Activated CD4-positive, alpha-beta T cell treated with anti-CD3 and anti-CD28 coated beads, Interleukin-2, amount 10 ng/mL, durations not matched to agents 24 days and 14 days (primary cell): ENCODE data around the gene KCNQ2. TPM values are rescaled to one million over a fixed set of nuclear protein-coding genes. Genes with fewer than 3 reads are reported as not detected.

Experiments
- DNase-seq: peaks from one replicate; pipeline ENCODE4 v3.0.0; 2022
- H3K27ac Mint-ChIP-seq: one replicate; pipeline ENCODE4 v1.8.0; 2022; ENCODE audit warnings: mild to moderate bottlenecking, mixed read lengths
- H3K27me3 Mint-ChIP-seq: one replicate; pipeline ENCODE4 v1.8.0; 2022; ENCODE audit warnings: mixed read lengths
- H3K36me3 Mint-ChIP-seq: one replicate; pipeline ENCODE4 v1.8.0; 2022; ENCODE audit warnings: low read depth, mild to moderate bottlenecking, mixed read lengths
- H3K4me1 Mint-ChIP-seq: one replicate; pipeline ENCODE4 v1.8.0; 2021; ENCODE audit warnings: mixed read lengths
- H3K4me3 Mint-ChIP-seq: one replicate; pipeline ENCODE4 v1.8.0; 2022; ENCODE audit warnings: mild to moderate bottlenecking, moderate library complexity, mixed read lengths
- H3K9me3 Mint-ChIP-seq: one replicate; pipeline ENCODE4 v1.8.0; 2021; ENCODE audit warnings: mixed read lengths
- intact Hi-C: fragments of 100-400 bp; cut with micrococcal nuclease; formaldehyde crosslinking; loops from one replicate; pipeline ENCODE4 v1.15.1; 2023
- total RNA-seq: library from RNA; stranded (reverse); gene quantifications from 2 replicates; pipeline ENCODE4 v1.2.3, GENCODE V29; 2022

KCNQ2 gene
- total RNA-seq, 1 donor from 2014 or later: not detected

DNA sequence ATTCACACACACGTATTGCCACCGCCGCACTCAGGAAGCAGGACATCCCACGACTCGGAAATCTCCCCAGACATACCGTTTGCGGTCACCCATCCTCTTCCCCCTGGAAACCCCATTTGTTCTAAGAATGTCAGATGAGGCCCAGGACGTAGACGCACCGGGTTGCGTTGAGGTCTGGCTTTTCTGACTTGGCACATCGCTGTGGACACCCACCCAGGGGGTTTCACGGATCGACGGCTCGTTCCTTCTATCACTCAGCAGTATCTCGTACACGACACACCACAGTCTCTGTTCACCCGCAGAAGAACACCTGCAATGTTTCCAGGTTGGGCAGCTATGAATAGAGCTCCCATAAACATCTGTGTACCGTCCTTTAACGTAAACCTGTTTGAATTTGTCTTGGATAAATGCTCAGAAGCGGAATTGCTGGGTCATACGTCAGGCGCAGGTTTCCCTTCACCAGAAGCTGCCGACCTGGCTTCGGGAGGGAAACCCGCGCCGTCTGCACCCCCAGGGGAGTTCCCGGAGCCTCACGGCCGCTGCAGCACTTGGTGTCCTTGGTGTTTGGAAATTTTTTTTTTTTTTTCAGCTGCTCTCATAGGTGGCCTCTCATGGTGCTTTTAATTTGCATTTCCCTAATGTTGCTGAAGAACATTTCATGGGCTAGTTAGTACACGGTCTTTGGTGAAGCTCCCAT is 35.8 kb upstream of the KCNQ2 start:
- H3K9me3 Mint-ChIP-seq: peaks cover 3% of the 10 kb centered on the region
- intact Hi-C loops: no loop called here
- peaks cover 27% of the 10 kb centered on the region for H3K27me3 Mint-ChIP-seq
- no peaks in the 10 kb centered on the region for H3K4me1 Mint-ChIP-seq
- H3K27ac Mint-ChIP-seq: peak overlapping the region; percentile 71
- no peak for DNase-seq
- no peaks in the 10 kb centered on the region for H3K36me3 Mint-ChIP-seq
- peak overlapping the region; percentile 39 for H3K4me3 Mint-ChIP-seq

DNA sequence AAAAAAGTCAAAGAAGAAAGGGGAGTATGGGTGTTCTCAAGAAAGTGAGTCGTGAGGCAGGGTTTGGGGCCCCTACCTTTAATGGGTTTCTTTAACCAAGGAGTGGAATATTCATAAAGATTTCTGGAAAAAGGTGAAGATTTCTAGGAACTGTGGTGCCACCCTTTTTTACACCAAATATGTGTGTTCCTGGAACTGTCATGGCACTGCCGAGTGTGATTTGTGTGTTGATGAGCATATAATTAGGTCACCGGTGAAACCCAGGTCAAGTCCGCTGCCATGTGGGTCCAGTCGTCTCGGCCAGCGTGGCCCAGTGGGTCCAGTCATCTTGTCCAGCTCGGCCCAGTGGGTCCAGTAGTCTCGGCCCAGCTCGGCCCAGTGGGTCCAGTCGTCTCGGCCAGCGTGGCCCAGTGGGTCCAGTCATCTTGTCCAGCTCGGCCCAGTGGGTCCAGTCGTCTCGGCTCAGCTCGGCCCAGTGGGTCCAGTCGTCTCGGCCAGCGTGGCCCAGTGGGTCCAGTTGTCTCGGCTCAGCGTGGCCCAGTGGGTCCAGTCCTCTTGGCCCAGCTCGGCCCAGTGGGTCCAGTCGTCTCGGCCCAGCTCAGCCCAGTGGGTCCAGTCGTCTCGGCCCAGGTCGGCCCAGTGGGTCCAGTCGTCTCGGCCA is 34.8 kb upstream of the KCNQ2 start:
- Mint-ChIP-seq H3K27ac (no peak overlapping the region), H3K36me3 (no peaks in the 10 kb centered on the region), H3K27me3 (peaks cover 20% of the 10 kb centered on the region), H3K4me3 (no peak overlapping the region), H3K4me1 (no peaks in the 10 kb centered on the region), H3K9me3 (peaks cover 3% of the 10 kb centered on the region)
- intact Hi-C loops: no loop called here
- no peak for DNase-seq

DNA sequence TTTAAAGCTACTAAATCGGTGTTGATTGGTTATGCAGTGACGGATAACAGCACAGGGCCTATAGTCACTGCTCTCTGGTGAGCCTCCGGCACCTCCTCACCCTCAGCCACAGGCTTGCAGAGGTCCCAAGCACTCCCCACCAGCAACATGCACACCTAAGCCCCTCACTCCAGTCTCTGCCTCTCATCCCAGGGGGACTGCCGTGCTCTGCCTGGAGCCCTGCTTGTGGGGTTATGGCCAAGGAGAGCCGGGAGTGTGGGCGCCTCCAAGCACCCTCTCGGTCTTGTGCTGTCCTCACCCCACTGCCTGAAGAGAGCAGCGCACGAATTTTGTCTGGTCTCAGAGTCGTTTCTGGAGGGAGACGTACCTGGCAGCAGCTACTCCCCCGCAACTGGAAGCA is 33.3 kb upstream of the KCNQ2 start:
- intact Hi-C loops: no loop called here
- H3K4me3 Mint-ChIP-seq: no peak overlapping the region
- H3K27me3 Mint-ChIP-seq: peaks cover 18% of the 10 kb centered on the region
- no peak overlapping the region for H3K27ac Mint-ChIP-seq
- H3K4me1 Mint-ChIP-seq: no peaks in the 10 kb centered on the region
- no peaks in the 10 kb centered on the region for H3K36me3 Mint-ChIP-seq
- H3K9me3 Mint-ChIP-seq: no peaks in the 10 kb centered on the region
- no peak for DNase-seq

DNA sequence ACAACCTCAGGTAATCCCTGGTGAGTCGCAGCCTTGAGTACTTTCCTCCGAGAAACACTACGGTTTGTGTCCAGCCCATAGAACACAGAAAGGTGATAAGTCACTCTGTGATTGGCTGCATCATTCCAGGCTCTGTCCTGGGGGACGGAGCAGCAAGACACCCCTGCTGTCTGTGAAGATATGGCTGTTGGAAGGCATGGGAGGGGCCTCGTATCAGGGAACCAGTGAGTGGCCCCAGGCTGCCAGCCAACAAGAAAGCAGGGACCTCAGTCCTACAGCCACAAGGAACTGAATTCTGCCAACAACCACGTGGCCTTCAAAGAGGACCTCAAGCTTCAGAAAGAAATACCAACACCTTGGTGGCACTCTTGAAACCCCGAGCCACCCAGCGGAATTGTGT is 32.8 kb upstream of the KCNQ2 start:
- no peak for DNase-seq
- Mint-ChIP-seq H3K9me3 (no peaks in the 10 kb centered on the region), H3K4me1 (no peaks in the 10 kb centered on the region), H3K27ac (no peak overlapping the region), H3K4me3 (no peak overlapping the region), H3K27me3 (peaks cover 20% of the 10 kb centered on the region), H3K36me3 (no peaks in the 10 kb centered on the region)
- intact Hi-C loops: no loop called here

DNA sequence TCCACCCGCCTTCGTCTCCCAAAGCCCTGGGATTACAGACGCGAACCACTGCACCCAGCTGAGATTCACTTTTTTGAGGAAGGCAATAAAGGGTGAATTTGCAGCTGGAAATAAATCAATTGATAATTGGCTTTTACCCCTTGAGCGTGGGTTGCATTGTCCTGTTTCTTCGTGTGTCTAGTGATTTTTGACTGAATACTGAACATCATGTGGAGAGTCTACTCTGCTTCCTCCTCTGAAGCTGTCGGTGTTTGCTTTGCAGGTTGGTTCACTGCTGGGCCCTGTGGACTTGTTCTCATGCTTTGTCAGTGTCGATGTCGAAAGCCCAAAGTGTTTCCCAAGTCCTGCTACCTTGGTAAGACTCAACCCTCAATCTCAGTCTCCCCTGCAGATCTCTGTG is 32.2 kb upstream of the KCNQ2 start:
- H3K4me3 Mint-ChIP-seq: no peak overlapping the region
- H3K4me1 Mint-ChIP-seq: no peaks in the 10 kb centered on the region
- intact Hi-C loops: no loop called here
- H3K36me3 Mint-ChIP-seq: no peaks in the 10 kb centered on the region
- H3K27me3 Mint-ChIP-seq: peaks cover 21% of the 10 kb centered on the region
- no peaks in the 10 kb centered on the region for H3K9me3 Mint-ChIP-seq
- DNase-seq: no peak
- H3K27ac Mint-ChIP-seq: no peak overlapping the region

DNA sequence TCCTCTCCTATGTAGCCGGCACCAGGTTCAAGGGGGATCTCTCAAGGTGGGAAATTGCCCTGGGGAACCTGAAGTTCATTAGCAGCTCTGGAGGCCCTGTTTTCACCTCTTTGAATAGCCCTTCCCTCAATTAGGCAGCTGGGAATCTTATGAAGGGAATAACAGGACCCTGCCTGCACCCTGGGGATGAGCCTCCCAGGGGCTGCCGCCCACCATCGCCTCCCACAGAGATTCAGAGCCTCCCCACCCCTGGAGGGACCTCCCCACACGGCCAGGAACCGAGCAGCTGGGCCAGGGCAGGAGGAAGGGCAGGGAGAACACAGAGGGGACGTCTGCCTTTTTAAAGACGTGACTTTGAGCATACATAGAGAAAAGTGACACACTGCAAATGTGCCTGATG is 31.1 kb upstream of the KCNQ2 start:
- intact Hi-C loops: no loop called here
- Mint-ChIP-seq H3K27me3 (peaks cover 15% of the 10 kb centered on the region), H3K36me3 (no peaks in the 10 kb centered on the region), H3K9me3 (no peaks in the 10 kb centered on the region), H3K4me1 (no peaks in the 10 kb centered on the region), H3K27ac (no peak overlapping the region), H3K4me3 (no peak overlapping the region)
- DNase-seq: no peak

DNA sequence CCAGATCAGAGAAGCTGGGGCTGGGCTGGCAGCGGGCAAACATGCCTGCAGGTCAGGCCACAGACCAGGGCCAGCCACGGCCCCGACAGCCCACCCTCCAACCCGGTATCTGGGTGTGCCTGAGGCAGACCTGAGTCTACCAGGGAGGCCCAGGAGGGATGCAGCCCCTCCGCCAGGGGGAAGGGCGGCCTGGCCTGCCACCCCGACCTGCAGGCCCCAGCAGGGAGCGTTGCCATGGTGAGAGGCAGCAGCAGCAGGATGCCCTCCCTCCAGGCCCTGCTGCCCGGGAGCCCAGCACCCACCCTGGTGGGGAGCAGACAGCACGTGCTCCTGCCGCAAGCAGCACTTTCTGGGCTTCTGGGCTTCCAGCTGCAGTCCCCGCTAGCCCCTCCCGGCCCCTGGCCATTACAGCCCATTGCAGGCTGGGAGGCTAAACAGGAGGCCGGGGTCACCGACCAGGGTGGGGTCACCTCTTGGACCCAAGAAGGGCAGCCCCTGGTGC is 30.3 kb upstream of the KCNQ2 start:
- no peaks in the 10 kb centered on the region for H3K4me1 Mint-ChIP-seq

DNA sequence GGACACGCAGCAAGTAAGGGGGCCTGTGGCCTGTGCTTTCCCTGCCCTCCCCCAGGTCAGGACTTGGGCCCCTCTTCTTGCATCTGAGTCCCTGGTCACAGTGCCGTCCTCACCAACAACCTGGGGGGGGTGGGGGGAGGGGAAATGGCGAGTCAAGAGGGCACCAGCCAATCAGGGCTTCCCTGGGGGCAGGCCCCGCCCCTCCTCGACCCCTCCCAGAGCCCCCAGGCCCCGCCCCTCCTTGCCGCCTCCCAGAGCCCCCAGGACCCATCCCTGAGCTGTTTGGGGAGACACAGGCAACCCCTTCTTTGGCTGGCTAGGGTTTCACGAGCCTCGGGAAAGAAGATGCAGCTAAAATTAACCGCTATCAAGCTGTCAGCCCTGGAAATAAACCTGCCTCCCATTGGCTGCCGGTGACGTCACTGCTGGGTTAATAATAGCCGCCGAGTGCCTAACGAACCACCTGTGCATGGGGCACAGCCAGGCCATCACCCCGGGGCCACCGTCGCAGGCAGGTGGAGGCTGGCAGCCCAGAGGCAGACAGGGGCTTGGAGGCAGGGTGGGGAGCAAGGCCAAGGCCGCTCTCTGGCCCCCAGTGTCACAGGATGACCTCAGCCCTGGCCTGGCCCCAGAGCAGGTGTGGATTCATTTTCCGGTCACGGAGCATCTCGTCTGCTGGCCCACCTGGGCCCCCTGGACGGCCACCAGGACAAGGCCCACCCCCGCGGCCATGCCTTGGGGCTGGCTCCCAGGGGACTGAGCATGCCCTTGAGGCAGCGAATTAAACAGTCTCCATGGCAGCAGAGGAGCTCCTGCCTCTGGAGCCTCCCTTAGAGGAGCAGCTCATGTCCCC is 29.6 kb upstream of the KCNQ2 start:
- DNase-seq: no peak
- Mint-ChIP-seq H3K27me3 (peaks cover 26% of the 10 kb centered on the region), H3K27ac (no peak overlapping the region), H3K9me3 (no peaks in the 10 kb centered on the region), H3K36me3 (no peaks in the 10 kb centered on the region), H3K4me1 (no peaks in the 10 kb centered on the region), H3K4me3 (no peak overlapping the region)
- intact Hi-C loops: no loop called here

More for the DNA sequence above, 30.3 kb upstream of the KCNQ2 start:
- intact Hi-C loops: no loop called here
- no peak for DNase-seq
- Mint-ChIP-seq H3K36me3 (no peaks in the 10 kb centered on the region), H3K9me3 (no peaks in the 10 kb centered on the region), H3K27me3 (peaks cover 19% of the 10 kb centered on the region), H3K4me3 (no peak overlapping the region), H3K27ac (no peak overlapping the region)

DNA sequence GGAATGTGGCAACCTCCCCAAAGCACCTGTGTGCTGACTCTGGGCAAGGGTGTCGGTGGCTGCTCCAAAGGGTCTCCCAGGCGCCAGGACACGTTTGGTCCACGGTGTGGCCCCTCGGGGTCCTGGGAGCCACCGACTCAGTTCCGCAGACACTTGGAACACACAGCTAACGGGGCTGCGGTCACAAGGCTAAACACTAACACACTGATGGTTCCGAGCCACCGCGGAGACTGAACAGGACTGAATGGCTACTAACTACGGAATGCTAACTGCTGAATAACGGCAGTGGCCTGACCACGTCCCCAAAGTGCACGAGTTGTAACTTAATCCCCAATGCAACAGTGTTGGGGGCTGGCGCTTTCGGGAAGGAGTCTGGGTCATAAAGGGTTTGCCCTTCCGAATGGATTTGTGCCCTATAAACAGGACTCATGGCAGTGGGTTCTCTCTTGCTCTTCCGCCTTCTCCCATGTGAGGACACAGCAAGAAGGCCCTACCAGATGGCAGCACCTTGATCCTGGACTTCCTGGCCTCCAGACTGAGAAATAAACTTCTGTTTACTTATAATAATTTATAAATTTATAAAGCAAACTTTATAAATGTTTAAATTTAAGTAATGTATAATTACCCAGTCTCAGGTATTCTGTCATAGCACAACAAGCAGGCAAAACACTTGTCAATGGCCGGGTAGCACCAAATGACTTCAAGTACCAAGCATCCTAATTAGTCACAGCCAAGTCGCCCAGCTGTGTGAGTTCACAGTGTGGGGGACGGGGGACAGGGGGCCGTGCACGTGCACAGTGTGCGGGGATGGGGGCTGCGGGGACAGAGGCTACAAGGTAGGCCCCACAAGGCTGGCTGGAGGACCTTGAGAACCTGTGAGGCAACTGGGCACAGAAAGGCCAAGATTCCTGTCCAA is 28.7 kb upstream of the KCNQ2 start:
- no peak for DNase-seq
- no peak overlapping the region for H3K27ac Mint-ChIP-seq
- intact Hi-C loops: no loop called here
- peaks cover 31% of the 10 kb centered on the region for H3K27me3 Mint-ChIP-seq
- no peaks in the 10 kb centered on the region for H3K36me3 Mint-ChIP-seq
- H3K4me1 Mint-ChIP-seq: peaks cover 1% of the 10 kb centered on the region
- H3K4me3 Mint-ChIP-seq: peak overlapping the region; percentile 30
- H3K9me3 Mint-ChIP-seq: no peaks in the 10 kb centered on the region

DNA sequence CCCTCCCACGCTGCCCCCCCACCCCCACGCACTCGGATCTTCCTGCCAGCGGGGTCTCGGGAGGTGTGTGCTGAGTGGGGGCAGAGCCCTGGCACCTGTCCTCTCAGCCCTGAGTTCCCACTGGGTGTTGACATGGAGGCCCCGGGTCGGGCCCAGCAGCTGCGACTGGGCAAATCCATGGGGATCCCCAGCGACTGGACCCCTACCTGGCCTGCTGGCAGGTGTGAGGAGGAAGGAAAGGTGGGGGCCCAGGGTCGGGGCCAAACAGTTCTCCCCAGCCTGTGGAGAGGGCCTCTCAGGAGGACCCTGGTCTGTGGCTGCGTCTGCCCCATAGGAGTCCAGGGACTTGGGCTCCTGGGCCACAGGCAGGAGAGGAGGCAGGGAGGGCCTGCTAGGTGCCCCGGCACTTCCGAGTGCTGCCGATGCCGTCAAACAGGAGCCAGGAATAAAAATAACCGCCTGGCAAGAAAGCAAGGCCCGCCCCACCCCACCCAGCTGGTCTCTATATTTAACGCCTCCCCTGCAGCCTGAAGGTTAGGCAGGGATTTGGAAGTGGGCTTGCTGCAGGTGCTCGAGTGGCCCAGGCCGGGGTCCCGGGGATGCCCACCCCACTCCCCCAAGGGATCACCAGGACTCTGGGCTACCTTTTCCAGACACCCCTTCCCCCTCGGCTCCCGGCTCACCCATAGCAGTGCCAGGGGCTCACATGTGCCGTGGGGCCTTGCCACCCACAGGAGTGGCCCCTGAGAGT is 27.9 kb upstream of the KCNQ2 start:
- H3K9me3 Mint-ChIP-seq: no peaks in the 10 kb centered on the region
- intact Hi-C loops: no loop called here
- no peaks in the 10 kb centered on the region for H3K36me3 Mint-ChIP-seq
- H3K4me3 Mint-ChIP-seq: peak overlapping the region; percentile 30
- no peak overlapping the region for H3K27ac Mint-ChIP-seq
- DNase-seq: no peak
- peaks cover 31% of the 10 kb centered on the region for H3K27me3 Mint-ChIP-seq
- peaks cover 2% of the 10 kb centered on the region for H3K4me1 Mint-ChIP-seq

DNA sequence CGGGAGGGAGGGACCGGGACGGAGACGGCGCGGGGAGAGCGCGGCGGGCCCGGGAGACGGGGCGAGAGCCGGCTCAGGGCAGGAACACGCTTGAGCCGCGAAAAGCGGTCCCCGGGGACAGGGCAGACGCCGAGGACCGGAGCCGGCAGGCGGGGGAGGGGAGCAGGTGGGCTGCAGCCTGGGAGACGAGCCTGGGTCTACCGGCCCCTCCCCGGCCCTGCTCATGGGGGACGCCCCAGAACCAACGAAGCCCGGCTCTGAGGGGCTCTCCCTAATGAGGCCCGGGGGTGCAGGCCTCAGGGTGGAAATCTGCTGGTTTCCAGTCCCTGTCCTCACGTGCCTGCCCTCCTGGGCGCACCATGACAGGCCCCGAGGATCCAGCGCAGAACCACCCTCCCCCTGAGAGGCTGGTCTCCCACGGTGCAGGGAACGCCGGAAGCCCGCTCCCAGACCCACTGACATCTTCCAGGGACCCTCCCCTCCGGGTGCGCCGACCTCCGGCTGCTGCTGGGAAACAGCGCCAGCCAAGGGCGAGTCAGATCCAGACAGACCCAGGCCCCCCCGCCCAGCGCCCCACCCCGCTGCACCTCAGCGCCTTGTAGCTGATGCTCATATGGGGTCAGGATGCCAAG is 27.0 kb upstream of the KCNQ2 start:
- peaks cover 29% of the 10 kb centered on the region for H3K27me3 Mint-ChIP-seq
- H3K4me3 Mint-ChIP-seq: no peak overlapping the region
- no peak overlapping the region for H3K27ac Mint-ChIP-seq
- no peaks in the 10 kb centered on the region for H3K36me3 Mint-ChIP-seq
- no peaks in the 10 kb centered on the region for H3K9me3 Mint-ChIP-seq
- DNase-seq: no peak
- intact Hi-C loops: loop anchor here (5.0 kb wide), 1 partner anchor 57 kb away; no protein-coding TSS in a partner anchor
- peaks cover 2% of the 10 kb centered on the region for H3K4me1 Mint-ChIP-seq

DNA sequence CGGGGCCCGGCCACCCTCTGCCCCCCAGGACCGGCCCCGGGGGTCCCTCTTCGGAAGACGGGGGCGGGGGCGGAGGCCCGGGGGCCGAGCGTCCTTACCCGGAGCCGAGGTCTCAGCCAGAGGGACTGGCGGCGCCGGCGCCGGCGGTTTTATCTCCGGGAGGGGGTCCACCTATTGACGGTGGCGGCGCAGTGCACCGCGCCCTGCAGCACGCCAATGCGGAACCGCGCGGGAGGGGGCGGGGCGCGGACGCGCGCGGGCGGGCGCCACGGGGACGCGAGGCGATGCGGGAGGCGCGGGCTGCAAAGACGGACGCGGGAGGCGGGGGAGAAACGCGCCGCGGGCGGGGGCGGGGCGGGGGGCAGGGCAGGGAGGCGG is 26.5 kb upstream of the KCNQ2 start, which contains the start of gene EEF1A2:
EEF1A2 (minus strand) TSS at position 124 of the 378 bp plus-strand sequence. CDS start 1,320 bp downstream, outside the sequence.
- Mint-ChIP-seq H3K9me3 (no peaks in the 10 kb centered on the region), H3K27ac (no peak within 1 kb of the TSS), H3K36me3 (no peaks in the 10 kb centered on the region), H3K4me3 (peak within 1 kb of the TSS; percentile 32), H3K4me1 (peaks cover 2% of the 10 kb centered on the region), H3K27me3 (peaks cover 27% of the 10 kb centered on the region)
- DNase-seq: peak; percentile 85
- intact Hi-C loops: loop anchor here (5.0 kb wide), 1 partner anchor 57 kb away; no protein-coding TSS in a partner anchor
